Activated CD8-positive, alpha-beta T cell treated with anti-CD3 and anti-CD28 coated beads for 36 hours (primary cell): Measurements from ENCODE around the gene CNN2. TPM values are rescaled to one million over a fixed set of nuclear protein-coding genes. Genes with fewer than 3 reads are reported as not detected.

Experiments used
- ATAC-seq: fragments of 200-7000 bp; cut with Tn5 transposase; one replicate; pipeline ENCODE4 v1.10.0; 2021; ENCODE audit warnings: mild to moderate bottlenecking, moderate library complexity
- CTCF ChIA-PET: fragments of 350-600 bp; sonication (Branson Sonifier 250); formaldehyde crosslinking; loops from one replicate; lab custom pipeline; 2021; ENCODE audit warnings: antibody characterized with exemption; lab: Charles Lee
- POLR2A ChIA-PET: fragments of 350-600 bp; sonication (Branson Sonifier 250); formaldehyde crosslinking; loops from one replicate; lab custom pipeline; 2021; ENCODE audit warnings: antibody characterized with exemption; lab: Charles Lee
- DNase-seq: peaks from one replicate; pipeline ENCODE4 v3.0.0-alpha.2; 2020
- H3K27ac Mint-ChIP-seq: one replicate; pipeline ENCODE4 v1.8.0; 2021; ENCODE audit warnings: mild to moderate bottlenecking, mixed read lengths
- H3K27me3 Mint-ChIP-seq: one replicate; pipeline ENCODE4 v1.8.0; 2021; ENCODE audit warnings: mixed read lengths
- H3K36me3 Mint-ChIP-seq: one replicate; pipeline ENCODE4 v1.8.0; 2021; ENCODE audit warnings: low read depth, mixed read lengths
- H3K4me1 Mint-ChIP-seq: one replicate; pipeline ENCODE4 v1.8.0; 2021; ENCODE audit warnings: low read depth, mixed read lengths
- H3K4me3 Mint-ChIP-seq: one replicate; pipeline ENCODE4 v1.8.0; 2021; ENCODE audit warnings: mild to moderate bottlenecking, moderate library complexity, mixed read lengths
- H3K9me3 Mint-ChIP-seq: one replicate; pipeline ENCODE4 v1.8.0; 2021; ENCODE audit warnings: mixed read lengths
- CTCF ChIP-seq: fragments of 200-600 bp; IDR thresholded peaks from one replicate; pipeline ENCODE4 v1.8.0; 2022; ENCODE audit warnings: antibody characterized with exemption, mild to moderate bottlenecking
- intact Hi-C: fragments of 100-400 bp; cut with micrococcal nuclease; formaldehyde crosslinking; loops from one replicate; pipeline ENCODE4 v1.10.0; 2022
- total RNA-seq, 2 experiments: library from RNA; stranded (reverse); gene quantifications; one replicate each; pipeline ENCODE4 v1.2.3, GENCODE V29; 2021

Gene CNN2
- total RNA-seq, 2 experiments from 2014 or later = 97.4 to 98.3 TPM

- intact Hi-C loops = loop anchor here (2.0 to 5.0 kb wide), 2 partner anchors 56 to 125 kb away; partner anchors contain the start of genes ARID3A and CFD
- ChIA-PET CTCF (interaction anchor here (0.6 to 5.5 kb wide), 12 partner anchors 9 to 196 kb away, joined by 3 to 127 read pairs (median 4); no protein-coding TSS in a partner anchor), POLR2A (interaction anchor here (0.6 to 5.1 kb wide), 4 partner anchors 14 to 263 kb away, joined by 3 to 37 read pairs (median 5); no protein-coding TSS in a partner anchor)
- TF ChIP-seq CTCF = peak; percentile 94
- peak; percentile 82 for ATAC-seq
- Mint-ChIP-seq H3K9me3 (no peaks in the 10 kb centered on the region), H3K4me3 (no peak overlapping the region), H3K36me3 (peaks cover 6% of the 10 kb centered on the region), H3K27ac (no peak overlapping the region), H3K27me3 (no peaks in the 10 kb centered on the region), H3K4me1 (peaks cover 21% of the 10 kb centered on the region)
- DNase-seq = peak; percentile 76
Observed at GRCh38 chr19:982567-983170, 43.7 kb upstream of the CNN2 start.

GRCh38 chr19:984165-984967 lies 42.0 kb upstream of the CNN2 start, which contains the start of gene WDR18:
Gene WDR18 (plus strand): TSS chr19:984345. CDS start chr19:984354, 9 bp downstream.
- intact Hi-C loops = loop anchor here (5.0 kb wide), 1 partner anchor 127 kb away; the partner anchor contains the start of gene CFD
- Mint-ChIP-seq H3K27ac (peak within 1 kb of the TSS; percentile 91), H3K9me3 (no peaks in the 10 kb centered on the region), H3K4me1 (peaks cover 21% of the 10 kb centered on the region), H3K27me3 (no peaks in the 10 kb centered on the region), H3K4me3 (peak within 1 kb of the TSS; percentile 92), H3K36me3 (peaks cover 6% of the 10 kb centered on the region)
- peak; percentile 94 for ATAC-seq
- TF ChIP-seq CTCF = no peak
- ChIA-PET POLR2A (interaction anchor here (0.6 to 5.1 kb wide), 19 partner anchors 8 to 244 kb away, joined by 3 to 37 read pairs (median 4); partner anchors contain the start of gene RNU6-9), CTCF (interaction anchor here (0.7 to 5.5 kb wide), 22 partner anchors 13 to 408 kb away, joined by 3 to 127 read pairs (median 4); partner anchors contain the start of genes ABCA7, MED16, RNU6-2 and RNU6-9)
- DNase-seq = peak; percentile 94

- peaks cover 15% of the 10 kb centered on the region for H3K36me3 Mint-ChIP-seq
- intact Hi-C loops = no loop called here
- H3K27me3 Mint-ChIP-seq = no peaks in the 10 kb centered on the region
- peak overlapping the region; percentile 92 for H3K4me3 Mint-ChIP-seq
- no peak for TF ChIP-seq CTCF
- peaks cover 21% of the 10 kb centered on the region for H3K4me1 Mint-ChIP-seq
- DNase-seq (no peak), ATAC-seq (no peak)
- H3K9me3 Mint-ChIP-seq = no peaks in the 10 kb centered on the region
- ChIA-PET CTCF (interaction anchor here (3.6 kb wide), 1 partner anchor 122 kb away, joined by 31 read pairs; no protein-coding TSS in a partner anchor), POLR2A (interaction anchor here (1.0 to 5.1 kb wide), 3 partner anchors 11 to 187 kb away, joined by 3 to 37 read pairs (median 4); no protein-coding TSS in a partner anchor)
- no peak overlapping the region for H3K27ac Mint-ChIP-seq
Observed at GRCh38 chr19:986083-986482, 40.3 kb upstream of the CNN2 start.

GRCh38 chr19:988081-988480 lies 38.3 kb upstream of the CNN2 start:
- H3K4me3 Mint-ChIP-seq = no peak overlapping the region
- intact Hi-C loops = no loop called here
- CTCF ChIA-PET = interaction anchor here (0.7 kb wide), 1 partner anchor 125 kb away, joined by 4 read pairs; no protein-coding TSS in a partner anchor
- peaks cover 19% of the 10 kb centered on the region for H3K36me3 Mint-ChIP-seq
- no peaks in the 10 kb centered on the region for H3K27me3 Mint-ChIP-seq
- POLR2A ChIA-PET = interaction anchor here (5.1 kb wide), 1 partner anchor 9 kb away, joined by 37 read pairs; no protein-coding TSS in a partner anchor
- no peaks in the 10 kb centered on the region for H3K9me3 Mint-ChIP-seq
- DNase-seq (no peak), ATAC-seq (no peak)
- no peak for TF ChIP-seq CTCF
- no peak overlapping the region for H3K27ac Mint-ChIP-seq
- H3K4me1 Mint-ChIP-seq = peaks cover 19% of the 10 kb centered on the region
